ENCODE data around the gene MPG.

DNA sequence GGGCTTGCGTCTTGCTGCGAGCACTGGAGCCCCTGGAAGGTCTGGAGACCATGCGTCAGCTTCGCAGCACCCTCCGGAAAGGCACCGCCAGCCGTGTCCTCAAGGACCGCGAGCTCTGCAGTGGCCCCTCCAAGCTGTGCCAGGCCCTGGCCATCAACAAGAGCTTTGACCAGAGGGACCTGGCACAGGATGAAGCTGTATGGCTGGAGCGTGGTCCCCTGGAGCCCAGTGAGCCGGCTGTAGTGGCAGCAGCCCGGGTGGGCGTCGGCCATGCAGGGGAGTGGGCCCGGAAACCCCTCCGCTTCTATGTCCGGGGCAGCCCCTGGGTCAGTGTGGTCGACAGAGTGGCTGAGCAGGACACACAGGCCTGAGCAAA, 7.4 kb downstream of the MPG start:
- TF ChIP-seq, protein P1, sequence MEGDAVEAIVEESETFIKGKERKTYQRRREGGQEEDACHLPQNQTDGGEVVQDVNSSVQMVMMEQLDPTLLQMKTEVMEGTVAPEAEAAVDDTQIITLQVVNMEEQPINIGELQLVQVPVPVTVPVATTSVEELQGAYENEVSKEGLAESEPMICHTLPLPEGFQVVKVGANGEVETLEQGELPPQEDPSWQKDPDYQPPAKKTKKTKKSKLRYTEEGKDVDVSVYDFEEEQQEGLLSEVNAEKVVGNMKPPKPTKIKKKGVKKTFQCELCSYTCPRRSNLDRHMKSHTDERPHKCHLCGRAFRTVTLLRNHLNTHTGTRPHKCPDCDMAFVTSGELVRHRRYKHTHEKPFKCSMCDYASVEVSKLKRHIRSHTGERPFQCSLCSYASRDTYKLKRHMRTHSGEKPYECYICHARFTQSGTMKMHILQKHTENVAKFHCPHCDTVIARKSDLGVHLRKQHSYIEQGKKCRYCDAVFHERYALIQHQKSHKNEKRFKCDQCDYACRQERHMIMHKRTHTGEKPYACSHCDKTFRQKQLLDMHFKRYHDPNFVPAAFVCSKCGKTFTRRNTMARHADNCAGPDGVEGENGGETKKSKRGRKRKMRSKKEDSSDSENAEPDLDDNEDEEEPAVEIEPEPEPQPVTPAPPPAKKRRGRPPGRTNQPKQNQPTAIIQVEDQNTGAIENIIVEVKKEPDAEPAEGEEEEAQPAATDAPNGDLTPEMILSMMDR (IDR thresholded peaks at IDR 0.05) = no peak
- no peak for TF ChIP-seq EP300 (IDR thresholded peaks at IDR 0.05)
- TF ChIP-seq POLR2A (IDR thresholded peaks at IDR 0.05) = no peak
